Skeletal muscle cell (primary cell): ENCODE results near the gene NSMCE1.

Experiments used
- DNase-seq: peaks from one replicate; pipeline ENCODE4 v3.0.0-alpha.2; 2010; ENCODE audit warnings: low read depth
- H3K4me3 ChIP-seq: 2 replicates; pipeline ENCODE4 v1.5.1; 2011; ENCODE audit warnings: low read depth, mild to moderate bottlenecking, control low read depth, low read length, moderate library complexity

The NSMCE1 gene

GRCh38 chr16:27235055-27235937, 33.3 kb downstream of the NSMCE1 start:
- peak; percentile 52 for DNase-seq
- H3K4me3 ChIP-seq: no peak overlapping the region

- H3K4me3 ChIP-seq: no peak overlapping the region
- DNase-seq: no peak
These were observed 34.0 kb downstream of the NSMCE1 start for GRCh38 chr16:27234603-27235002.

- DNase-seq: no peak
- no peak overlapping the region for H3K4me3 ChIP-seq
These were observed 34.4 kb downstream of the NSMCE1 start for GRCh38 chr16:27234171-27234570.

DNA sequence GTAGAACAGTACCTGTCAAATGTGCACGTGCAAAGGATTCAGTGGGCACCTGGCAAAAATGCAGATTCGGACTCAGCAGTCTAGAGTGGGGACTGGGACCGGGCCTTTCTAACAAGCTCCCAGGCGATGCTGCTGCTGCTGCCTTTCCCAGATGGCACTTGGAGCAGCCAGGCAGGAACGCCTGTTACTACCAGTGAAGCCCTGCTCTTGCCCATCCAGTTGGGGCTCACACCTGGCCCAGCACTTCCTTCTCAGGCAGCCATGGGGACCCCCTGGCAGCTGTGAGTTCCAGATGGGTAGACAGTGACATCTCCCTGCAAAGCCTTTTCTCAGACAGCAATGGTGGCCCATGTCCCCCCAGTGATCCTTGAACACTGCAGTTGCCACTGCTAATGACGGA, 34.8 kb downstream of the NSMCE1 start:
- DNase-seq: no peak
- H3K4me3 ChIP-seq: no peak overlapping the region

GRCh38 chr16:27232901-27233625, 35.5 kb downstream of the NSMCE1 start:
- no peak overlapping the region for H3K4me3 ChIP-seq
- DNase-seq: no peak

GRCh38 chr16:27232061-27232900, 36.3 kb downstream of the NSMCE1 start:
- DNase-seq: no peak
- H3K4me3 ChIP-seq: no peak overlapping the region

DNA sequence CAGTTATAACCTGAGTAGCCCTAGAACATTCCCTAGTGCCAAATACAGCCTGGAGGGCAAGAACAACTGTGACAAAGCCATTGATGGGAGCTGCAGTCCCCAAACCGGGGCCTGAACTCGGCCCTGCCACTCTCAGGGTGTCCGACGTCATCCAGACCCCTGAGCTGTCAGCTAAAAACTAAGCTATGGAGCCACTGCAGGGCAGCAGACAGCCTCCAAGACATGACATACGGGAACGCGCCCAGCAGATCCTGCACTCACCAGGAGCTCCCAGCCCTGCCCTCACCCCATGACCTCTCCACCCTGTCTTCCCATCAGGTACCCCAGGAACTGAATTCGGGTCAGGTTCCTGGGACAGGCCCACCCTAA, 36.9 kb downstream of the NSMCE1 start:
- no peak for DNase-seq
- H3K4me3 ChIP-seq: no peak overlapping the region

- no peak for DNase-seq
- H3K4me3 ChIP-seq: no peak overlapping the region
These were observed 38.0 kb downstream of the NSMCE1 start for GRCh38 chr16:27230562-27231001.

DNA sequence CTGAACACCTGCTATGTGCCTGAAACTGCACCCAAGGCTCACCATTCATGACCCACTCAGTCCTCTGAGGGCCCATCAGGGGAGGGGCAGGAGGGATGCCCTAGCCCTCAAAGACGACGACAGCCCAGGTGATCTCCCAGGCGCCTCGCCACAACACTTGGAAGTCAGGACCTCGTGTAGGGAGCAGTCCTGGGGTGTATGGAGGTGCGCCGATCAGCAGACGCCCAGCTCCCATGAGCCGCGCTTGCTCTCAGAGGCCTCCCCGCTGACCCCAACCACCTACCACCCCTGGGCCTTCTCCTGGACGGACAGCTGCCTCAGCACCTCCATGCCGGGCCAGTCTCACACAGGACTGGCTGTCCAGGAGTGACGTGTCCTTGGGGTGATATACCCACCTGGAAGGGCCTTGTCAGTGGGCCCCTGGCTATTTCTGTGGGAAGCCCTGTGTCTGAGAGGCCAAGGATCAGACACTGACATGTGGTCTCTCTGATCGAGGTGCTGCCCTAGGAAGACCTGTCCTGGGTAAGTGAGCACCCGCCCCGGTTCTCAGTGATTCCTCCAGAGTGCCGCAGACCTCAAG, 38.6 kb downstream of the NSMCE1 start:
- H3K4me3 ChIP-seq: no peak overlapping the region
- no peak for DNase-seq

DNA sequence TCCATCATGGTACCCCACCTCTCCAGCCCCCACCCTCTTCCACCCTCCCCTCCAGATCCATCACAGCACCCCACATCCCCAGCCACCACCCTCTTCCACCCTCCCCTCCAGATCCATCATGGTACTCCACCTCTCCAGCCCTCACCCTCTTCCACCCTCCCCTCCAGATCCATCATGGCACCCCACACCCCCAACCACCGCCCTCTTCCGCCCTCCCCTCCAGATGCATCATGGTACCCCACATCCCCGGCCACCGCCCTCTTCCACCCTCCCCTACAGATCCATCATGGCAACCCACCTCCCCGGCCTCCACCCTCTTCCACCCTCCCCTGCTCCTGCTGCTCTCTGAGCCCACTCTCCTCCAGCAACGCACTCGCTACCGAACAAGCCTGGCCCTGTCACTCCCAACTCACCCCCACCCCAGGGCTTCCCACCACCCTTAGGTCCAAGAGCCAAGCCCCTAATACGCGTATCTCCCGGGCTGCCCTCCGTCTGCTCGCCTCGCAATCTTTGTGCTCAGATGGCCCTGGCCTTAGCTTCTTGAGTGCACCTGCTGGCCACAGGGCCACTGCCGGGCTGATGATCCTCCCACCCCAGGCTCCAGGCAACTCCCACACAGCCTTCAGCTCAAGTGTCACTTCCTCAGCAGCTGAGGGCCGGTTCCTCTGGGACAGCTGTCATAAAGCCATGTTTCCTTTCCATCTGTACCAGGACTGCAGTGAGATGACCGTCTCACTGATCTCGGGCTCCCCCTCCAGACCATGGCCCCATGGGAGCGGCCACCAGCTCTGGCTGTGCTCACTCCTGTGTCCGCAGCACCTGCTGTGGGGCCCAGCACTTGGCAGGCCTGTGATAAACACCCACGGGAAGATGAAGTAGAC, 39.7 kb downstream of the NSMCE1 start:
- peak; percentile 48 for DNase-seq
- H3K4me3 ChIP-seq: no peak overlapping the region

GRCh38 chr16:27228045-27228444, 40.5 kb downstream of the NSMCE1 start:
- no peak for DNase-seq
- no peak overlapping the region for H3K4me3 ChIP-seq

DNA sequence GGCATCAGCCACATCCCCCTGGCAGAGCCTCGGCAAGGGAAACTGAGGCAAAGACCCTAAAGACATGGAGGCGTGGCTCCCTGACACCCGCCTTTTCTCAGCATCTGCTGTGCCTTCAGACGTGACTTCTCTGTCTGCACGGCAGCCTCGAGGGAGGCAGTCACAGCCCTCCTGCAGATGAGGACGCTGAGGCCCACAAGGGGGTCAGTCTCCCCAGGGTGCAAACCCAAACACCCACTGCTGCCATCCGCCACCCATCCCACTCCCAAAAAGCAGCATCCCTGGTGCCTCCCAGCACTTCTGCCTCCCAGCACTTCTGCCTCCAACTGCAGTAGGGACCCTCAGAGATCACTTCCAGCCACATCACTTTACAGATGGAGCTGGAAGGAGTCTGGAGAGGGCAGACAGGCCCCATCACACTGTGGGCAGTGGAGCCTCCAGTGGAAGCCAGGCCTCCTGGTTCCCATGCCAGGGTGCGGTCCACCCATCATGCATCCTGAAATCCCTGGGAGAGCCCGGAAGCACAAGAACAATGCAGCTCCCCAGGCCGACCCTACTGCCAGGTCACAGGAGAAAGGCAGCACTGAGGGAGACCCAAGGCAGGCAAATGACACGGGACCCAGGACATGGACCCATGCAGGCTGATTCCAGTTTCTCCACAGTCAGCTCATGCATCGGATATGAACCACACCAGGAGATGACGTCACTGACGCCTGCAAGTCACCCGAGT, 41.4 kb downstream of the NSMCE1 start:
- H3K4me3 ChIP-seq: no peak overlapping the region
- no peak for DNase-seq

DNA sequence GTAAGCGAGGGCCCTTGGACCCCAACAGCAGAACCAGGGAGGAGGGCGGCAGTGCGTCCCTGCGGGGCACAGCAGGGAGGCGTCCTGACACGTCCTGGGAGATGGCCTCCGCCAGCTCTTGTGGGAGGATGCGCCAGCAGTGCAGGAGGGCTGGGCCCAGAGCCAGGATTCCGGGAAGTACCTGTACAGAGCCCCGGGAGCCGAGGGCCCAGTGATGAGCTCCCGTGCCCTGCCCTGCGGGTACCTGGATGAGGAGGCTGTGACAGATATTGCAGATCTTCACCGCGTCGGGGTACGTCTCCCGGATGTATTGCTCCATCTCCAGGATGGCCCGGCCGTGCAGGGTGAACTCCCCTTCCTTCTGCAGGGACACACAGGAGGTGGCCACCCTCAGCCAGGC, 42.1 kb downstream of the NSMCE1 start:
- no peak overlapping the region for H3K4me3 ChIP-seq
- DNase-seq: no peak

- no peak overlapping the region for H3K4me3 ChIP-seq
- DNase-seq: no peak
These were observed 42.8 kb downstream of the NSMCE1 start for GRCh38 chr16:27225536-27226360.

DNA sequence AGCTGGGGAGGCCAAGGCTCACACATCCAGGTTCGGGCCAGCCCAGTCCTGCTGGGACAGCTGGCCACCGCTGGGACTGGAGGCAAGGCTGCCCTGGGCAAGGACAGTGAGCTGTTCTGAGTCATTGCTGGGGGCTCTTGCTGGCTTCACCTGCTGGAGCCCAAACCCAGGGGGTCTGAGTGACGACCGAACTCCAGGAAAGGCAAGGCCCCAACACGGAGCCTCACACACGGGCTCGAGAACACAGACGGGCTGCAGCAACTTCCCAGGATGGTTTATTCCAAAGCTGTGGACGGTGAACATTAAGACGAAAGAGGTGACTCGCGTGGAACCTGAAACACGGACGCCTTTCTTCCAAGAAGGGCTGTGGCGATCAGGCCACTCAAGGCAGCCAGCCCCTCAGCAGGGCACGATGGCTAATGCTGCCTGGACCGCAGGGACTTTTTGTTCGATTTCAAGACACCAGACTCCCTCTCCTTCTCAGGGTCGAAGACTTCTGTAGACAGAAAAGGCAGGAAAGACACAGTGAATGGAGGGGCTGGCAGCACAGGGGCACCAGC, 43.8 kb downstream of the NSMCE1 start:
- no peak overlapping the region for H3K4me3 ChIP-seq
- DNase-seq: no peak

GRCh38 chr16:27224271-27224737, 44.3 kb downstream of the NSMCE1 start:
- H3K4me3 ChIP-seq: no peak overlapping the region

GRCh38 chr16:27223701-27224100, 44.9 kb downstream of the NSMCE1 start:
- DNase-seq: no peak
- no peak overlapping the region for H3K4me3 ChIP-seq

More at GRCh38 chr16:27224271-27224737, 44.3 kb downstream of the NSMCE1 start:
- DNase-seq: no peak
